Upper lobe of left lung (tissue), 4 donors: ENCODE results near the gene GP2.

ENCODE experiments used
- EP300 ChIP-seq, 4 donors: sonication (generic); formaldehyde crosslinking; IDR thresholded peaks; one replicate each; pipeline ENCODE4 v1.5.1; 2017; ENCODE audit warnings: antibody characterized with exemption in 4 of 4, control low read depth in 2 of 4
- POLR2A ChIP-seq, 4 donors: fragments of 450-650 bp; IDR thresholded peaks; one replicate each; pipeline ENCODE4 v1.5.1; 2016 to 2017; ENCODE audit warnings: antibody characterized with exemption in 4 of 4, mild to moderate bottlenecking in 2 of 4
- POLR2AphosphoS5 ChIP-seq, 2 donors: sonication (generic); formaldehyde crosslinking; IDR thresholded peaks; one replicate each; pipeline ENCODE4 v1.5.1; 2017; ENCODE audit warnings: antibody characterized with exemption in 2 of 2
- TF ChIP-seq, protein P1 (sequence below), 6 experiments: fragments of 450-650 bp in 4 of 6; fragments of 200-600 bp in 2 of 6; sonication (generic) in 2 of 6; IDR thresholded peaks; one replicate each; pipeline ENCODE4 v1.5.1; 2016 to 2019; ENCODE audit warnings: antibody characterized with exemption in 6 of 6

GRCh38 chr16:20349615-20350014, 22.3 kb upstream of the GP2 start:
- TF ChIP-seq, protein P1, sequence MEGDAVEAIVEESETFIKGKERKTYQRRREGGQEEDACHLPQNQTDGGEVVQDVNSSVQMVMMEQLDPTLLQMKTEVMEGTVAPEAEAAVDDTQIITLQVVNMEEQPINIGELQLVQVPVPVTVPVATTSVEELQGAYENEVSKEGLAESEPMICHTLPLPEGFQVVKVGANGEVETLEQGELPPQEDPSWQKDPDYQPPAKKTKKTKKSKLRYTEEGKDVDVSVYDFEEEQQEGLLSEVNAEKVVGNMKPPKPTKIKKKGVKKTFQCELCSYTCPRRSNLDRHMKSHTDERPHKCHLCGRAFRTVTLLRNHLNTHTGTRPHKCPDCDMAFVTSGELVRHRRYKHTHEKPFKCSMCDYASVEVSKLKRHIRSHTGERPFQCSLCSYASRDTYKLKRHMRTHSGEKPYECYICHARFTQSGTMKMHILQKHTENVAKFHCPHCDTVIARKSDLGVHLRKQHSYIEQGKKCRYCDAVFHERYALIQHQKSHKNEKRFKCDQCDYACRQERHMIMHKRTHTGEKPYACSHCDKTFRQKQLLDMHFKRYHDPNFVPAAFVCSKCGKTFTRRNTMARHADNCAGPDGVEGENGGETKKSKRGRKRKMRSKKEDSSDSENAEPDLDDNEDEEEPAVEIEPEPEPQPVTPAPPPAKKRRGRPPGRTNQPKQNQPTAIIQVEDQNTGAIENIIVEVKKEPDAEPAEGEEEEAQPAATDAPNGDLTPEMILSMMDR (IDR thresholded peaks at IDR 0.05), result no peak
- TF ChIP-seq EP300 (IDR thresholded peaks at IDR 0.05) (no peak), POLR2AphosphoS5 (IDR thresholded peaks at IDR 0.05) (no peak), POLR2A (IDR thresholded peaks at IDR 0.05) (no peak)
